SU-DHL-6 (cell line): ENCODE results near the gene FCRL2.
"Not testable (repeated sequence)": the region's sequence is repeated elsewhere in the genome, so short reads cannot be mapped to it uniquely, and the experiment has no call there.

ENCODE experiments used
- EZH2phosphoT487 ChIP-seq: fragments of 200-600 bp; sonication (generic), shearing (Covaris generic); conservative IDR thresholded peaks from 2 replicates; pipeline ENCODE4 v1.6.1; 2018; ENCODE audit warnings: mild to moderate bottlenecking, antibody characterized with exemption, low read length, moderate library complexity, mixed read lengths
- TF ChIP-seq, protein P1 (sequence below): fragments of 200-600 bp; sonication (generic); IDR thresholded peaks from one replicate; pipeline ENCODE4 v1.5.1; 2017; ENCODE audit warnings: antibody characterized with exemption, mild to moderate bottlenecking, low read length, moderate library complexity; ENCODE audit not compliant: insufficient read depth, poor library complexity, severe bottlenecking

DNA sequence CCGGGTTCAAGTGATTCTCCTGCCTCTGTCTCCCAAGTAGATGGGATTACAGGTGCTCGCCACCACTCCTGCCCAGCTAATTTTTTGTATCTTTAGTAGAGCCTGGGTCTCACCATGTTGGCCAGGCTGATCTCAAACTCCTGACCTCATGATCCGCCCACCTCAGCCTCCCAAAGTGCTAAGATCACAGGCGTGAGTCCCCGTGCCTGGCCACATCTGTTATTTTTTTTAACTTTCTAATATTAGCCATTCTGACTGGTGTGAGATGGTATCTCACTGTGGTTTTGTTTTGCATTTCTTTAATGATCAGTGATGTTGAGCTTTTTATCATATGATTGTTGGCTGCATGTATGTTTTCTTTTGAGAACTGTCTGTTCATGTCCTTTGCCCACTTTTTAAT is 40.9 kb downstream of the FCRL2 start:
- TF ChIP-seq, protein P1, sequence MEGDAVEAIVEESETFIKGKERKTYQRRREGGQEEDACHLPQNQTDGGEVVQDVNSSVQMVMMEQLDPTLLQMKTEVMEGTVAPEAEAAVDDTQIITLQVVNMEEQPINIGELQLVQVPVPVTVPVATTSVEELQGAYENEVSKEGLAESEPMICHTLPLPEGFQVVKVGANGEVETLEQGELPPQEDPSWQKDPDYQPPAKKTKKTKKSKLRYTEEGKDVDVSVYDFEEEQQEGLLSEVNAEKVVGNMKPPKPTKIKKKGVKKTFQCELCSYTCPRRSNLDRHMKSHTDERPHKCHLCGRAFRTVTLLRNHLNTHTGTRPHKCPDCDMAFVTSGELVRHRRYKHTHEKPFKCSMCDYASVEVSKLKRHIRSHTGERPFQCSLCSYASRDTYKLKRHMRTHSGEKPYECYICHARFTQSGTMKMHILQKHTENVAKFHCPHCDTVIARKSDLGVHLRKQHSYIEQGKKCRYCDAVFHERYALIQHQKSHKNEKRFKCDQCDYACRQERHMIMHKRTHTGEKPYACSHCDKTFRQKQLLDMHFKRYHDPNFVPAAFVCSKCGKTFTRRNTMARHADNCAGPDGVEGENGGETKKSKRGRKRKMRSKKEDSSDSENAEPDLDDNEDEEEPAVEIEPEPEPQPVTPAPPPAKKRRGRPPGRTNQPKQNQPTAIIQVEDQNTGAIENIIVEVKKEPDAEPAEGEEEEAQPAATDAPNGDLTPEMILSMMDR = not testable (repeated sequence)
- TF ChIP-seq EZH2phosphoT487 = not testable (repeated sequence)
